ENCODE data around the gene KPNA4. TPM values are rescaled to one million over a fixed set of nuclear protein-coding genes. Genes with fewer than 3 reads are reported as not detected.

The KPNA4 gene
- total RNA-seq, 2 donors from 2014 or later: 41.6 to 60.6 TPM

DNA sequence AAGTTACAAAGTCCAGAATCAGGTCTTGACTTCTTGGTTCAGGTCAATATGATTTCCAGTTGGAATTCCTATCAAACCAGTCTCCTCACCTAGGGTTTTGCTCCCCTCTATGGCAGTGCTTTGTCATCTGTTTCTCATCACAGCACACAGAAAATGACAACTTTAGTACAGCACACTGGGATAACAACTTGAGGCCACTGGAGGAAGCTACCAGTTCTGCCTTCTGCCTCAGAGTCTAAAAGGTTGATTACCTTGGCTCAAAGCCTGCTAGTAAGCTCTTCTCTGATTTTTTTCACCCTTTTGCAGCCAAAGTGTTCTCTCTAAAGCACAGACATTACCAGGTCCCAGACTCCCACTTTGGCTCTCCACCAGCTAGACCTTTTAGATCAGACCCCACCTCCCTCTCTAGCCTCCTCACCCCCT lies 90.9 kb downstream of the KPNA4 start:
- H3K27me3 ChIP-seq: no peaks in the 10 kb centered on the region
- TF ChIP-seq, protein P1, sequence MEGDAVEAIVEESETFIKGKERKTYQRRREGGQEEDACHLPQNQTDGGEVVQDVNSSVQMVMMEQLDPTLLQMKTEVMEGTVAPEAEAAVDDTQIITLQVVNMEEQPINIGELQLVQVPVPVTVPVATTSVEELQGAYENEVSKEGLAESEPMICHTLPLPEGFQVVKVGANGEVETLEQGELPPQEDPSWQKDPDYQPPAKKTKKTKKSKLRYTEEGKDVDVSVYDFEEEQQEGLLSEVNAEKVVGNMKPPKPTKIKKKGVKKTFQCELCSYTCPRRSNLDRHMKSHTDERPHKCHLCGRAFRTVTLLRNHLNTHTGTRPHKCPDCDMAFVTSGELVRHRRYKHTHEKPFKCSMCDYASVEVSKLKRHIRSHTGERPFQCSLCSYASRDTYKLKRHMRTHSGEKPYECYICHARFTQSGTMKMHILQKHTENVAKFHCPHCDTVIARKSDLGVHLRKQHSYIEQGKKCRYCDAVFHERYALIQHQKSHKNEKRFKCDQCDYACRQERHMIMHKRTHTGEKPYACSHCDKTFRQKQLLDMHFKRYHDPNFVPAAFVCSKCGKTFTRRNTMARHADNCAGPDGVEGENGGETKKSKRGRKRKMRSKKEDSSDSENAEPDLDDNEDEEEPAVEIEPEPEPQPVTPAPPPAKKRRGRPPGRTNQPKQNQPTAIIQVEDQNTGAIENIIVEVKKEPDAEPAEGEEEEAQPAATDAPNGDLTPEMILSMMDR (IDR thresholded peaks at IDR 0.05): no peak
- no peaks in the 10 kb centered on the region for H3K4me1 ChIP-seq
- no peaks in the 10 kb centered on the region for H3K36me3 ChIP-seq
- no peak overlapping the region for H3K27ac ChIP-seq
- no peaks in the 10 kb centered on the region for H3K9me3 ChIP-seq
- H3K9ac ChIP-seq (ENCODE audit: low read depth in 2 of 2, low read length in 2 of 2): no peak overlapping the region
- intact Hi-C loops (cut with DNase I): no loop called here
- no peak for DNase-seq
- no peak overlapping the region for H3K4me3 ChIP-seq

DNA sequence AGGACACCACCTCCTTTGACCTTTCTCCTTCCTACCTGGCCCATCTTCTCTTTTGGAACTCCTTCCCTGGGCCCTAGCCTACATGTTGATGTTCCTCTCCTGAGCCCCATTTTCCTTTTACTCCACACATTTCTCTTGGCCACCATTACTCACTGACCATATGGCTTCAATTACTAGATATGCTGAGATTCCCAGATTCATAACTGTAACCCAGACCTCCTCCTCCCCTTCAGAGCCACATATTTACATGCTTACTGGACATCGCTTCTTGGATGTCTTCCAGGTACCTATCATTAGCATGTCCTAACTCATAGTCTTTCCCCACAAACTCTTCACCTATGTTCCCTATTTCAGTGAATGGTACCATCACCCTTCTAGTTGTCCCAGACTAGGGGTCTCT lies 91.4 kb downstream of the KPNA4 start:
- Histone ChIP-seq H3K9me3 (no peaks in the 10 kb centered on the region), H3K4me1 (no peaks in the 10 kb centered on the region), H3K4me3 (no peak overlapping the region), H3K36me3 (no peaks in the 10 kb centered on the region), H3K9ac (ENCODE audit: low read depth in 2 of 2, low read length in 2 of 2) (no peak overlapping the region), H3K27ac (no peak overlapping the region), H3K27me3 (no peaks in the 10 kb centered on the region)
- DNase-seq: no peak
- intact Hi-C loops (cut with DNase I): no loop called here
- TF ChIP-seq, protein P1 (IDR thresholded peaks at IDR 0.05): no peak

DNA sequence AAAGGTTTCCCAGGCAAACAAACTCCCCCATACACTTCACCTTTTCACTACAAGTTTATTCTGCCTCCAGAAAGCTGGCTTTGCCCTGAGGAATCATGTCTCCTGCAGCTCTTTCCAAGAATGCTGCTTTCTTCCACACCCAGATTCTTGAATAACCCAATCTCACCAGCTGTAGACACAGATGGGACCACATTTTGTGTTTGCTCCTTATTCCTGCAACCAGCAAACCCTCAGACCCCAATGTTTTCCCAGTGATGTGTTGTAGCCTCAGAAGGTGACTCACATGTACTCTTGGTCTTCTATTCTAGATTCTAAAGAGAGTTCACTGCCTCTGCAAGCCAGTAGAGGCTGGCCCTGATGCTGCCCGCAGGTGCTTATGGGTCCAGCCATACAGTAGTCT lies 92.2 kb downstream of the KPNA4 start:
- TF ChIP-seq, protein P1 (IDR thresholded peaks at IDR 0.05): no peak
- H3K4me3 ChIP-seq: no peak overlapping the region
- H3K9me3 ChIP-seq: no peaks in the 10 kb centered on the region

DNA sequence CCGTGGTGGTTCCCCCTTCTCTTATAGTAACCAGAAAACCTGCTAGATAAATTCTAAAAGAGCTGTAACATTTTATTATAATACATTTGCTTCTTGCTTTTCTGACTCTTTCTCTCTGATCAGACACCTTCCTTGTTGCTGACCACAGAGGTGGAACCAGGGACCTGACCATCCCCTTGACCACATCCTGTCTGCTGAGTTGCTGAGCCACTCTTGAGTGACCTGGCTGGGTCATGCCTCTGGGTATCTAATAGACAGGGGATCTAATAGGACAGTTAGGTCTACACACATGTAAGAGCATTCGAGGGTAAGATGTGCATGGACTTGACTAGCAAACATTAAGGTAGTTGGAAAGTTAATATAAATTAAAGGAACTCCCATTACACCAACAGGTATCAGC lies 93.0 kb downstream of the KPNA4 start:
- no peak for DNase-seq
- Histone ChIP-seq H3K9ac (ENCODE audit: low read depth in 2 of 2, low read length in 2 of 2) (no peak overlapping the region), H3K4me1 (no peaks in the 10 kb centered on the region), H3K27ac (no peak overlapping the region), H3K36me3 (no peaks in the 10 kb centered on the region), H3K27me3 (no peaks in the 10 kb centered on the region), H3K4me3 (no peak overlapping the region), H3K9me3 (no peaks in the 10 kb centered on the region)
- TF ChIP-seq, protein P1 (IDR thresholded peaks at IDR 0.05): no peak
- intact Hi-C loops (cut with DNase I): no loop called here

More for the DNA sequence above, 92.2 kb downstream of the KPNA4 start:
- intact Hi-C loops (cut with DNase I): no loop called here
- DNase-seq: no peak
- Histone ChIP-seq H3K27ac (no peak overlapping the region), H3K36me3 (no peaks in the 10 kb centered on the region), H3K9ac (ENCODE audit: low read depth in 2 of 2, low read length in 2 of 2) (no peak overlapping the region), H3K4me1 (no peaks in the 10 kb centered on the region), H3K27me3 (no peaks in the 10 kb centered on the region)

DNA sequence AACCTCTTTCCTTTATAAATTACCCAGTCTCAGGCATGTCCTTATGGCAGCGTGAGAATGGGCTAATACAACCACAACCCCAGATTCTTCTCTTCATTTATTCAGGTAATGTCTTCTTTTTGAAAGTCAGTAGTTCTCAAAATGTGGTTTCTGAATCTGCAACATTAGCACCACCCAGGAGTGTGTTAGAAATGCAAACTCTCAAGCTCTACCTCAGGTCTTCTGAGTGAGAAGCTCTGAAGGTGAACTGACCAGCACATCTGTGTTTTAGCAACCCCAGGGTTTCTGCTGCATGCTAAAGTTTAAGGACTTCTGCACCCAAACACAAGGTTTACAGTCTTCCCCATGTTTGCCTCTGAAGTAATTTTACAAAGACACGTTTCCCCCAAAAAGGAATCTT lies 93.5 kb downstream of the KPNA4 start:
- H3K4me1 ChIP-seq: no peaks in the 10 kb centered on the region
- no peaks in the 10 kb centered on the region for H3K27me3 ChIP-seq
- no peaks in the 10 kb centered on the region for H3K9me3 ChIP-seq
- intact Hi-C loops (cut with DNase I): no loop called here
- TF ChIP-seq, protein P1 (IDR thresholded peaks at IDR 0.05): no peak
- DNase-seq: no peak
- H3K36me3 ChIP-seq: no peaks in the 10 kb centered on the region
- H3K9ac ChIP-seq (ENCODE audit: low read depth in 2 of 2, low read length in 2 of 2): no peak overlapping the region
- H3K4me3 ChIP-seq: no peak overlapping the region
- no peak overlapping the region for H3K27ac ChIP-seq

DNA sequence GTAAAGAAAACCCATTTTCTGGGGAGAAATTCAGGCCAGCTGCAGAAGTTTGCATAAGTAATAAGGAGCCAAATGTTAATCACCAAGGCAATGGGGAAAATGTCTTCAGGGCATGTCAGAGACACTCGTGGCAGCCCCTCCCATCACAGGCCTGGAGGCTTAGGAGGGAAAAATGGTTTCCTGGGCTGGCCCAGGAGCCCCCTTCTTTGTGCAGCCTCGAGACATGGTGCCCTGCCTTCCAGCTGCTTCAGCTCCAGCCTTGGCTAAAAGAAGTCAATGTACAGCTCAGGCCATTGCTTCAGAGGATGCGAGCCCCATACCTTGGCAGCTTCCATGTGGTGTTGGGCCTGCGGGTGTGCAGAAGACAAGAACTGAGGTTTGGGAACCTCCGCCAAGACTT lies 95.2 kb downstream of the KPNA4 start:
- H3K36me3 ChIP-seq: no peaks in the 10 kb centered on the region
- H3K27me3 ChIP-seq: no peaks in the 10 kb centered on the region
- H3K27ac ChIP-seq: no peak overlapping the region
- no peak for DNase-seq
- no peak overlapping the region for H3K9ac ChIP-seq (ENCODE audit: low read depth in 2 of 2, low read length in 2 of 2)
- intact Hi-C loops (cut with DNase I): no loop called here
- H3K4me1 ChIP-seq: no peaks in the 10 kb centered on the region
- H3K4me3 ChIP-seq: no peak overlapping the region
- no peaks in the 10 kb centered on the region for H3K9me3 ChIP-seq
- TF ChIP-seq, protein P1 (IDR thresholded peaks at IDR 0.05): no peak
